HG03442 (cell line): Measurements from ENCODE around the gene CAPN2.
"Not testable (repeated sequence)": the region's sequence is repeated elsewhere in the genome, so short reads cannot be mapped to it uniquely, and the experiment has no call there.

Source experiments
- ATAC-seq: cut with Tn5 transposase; IDR thresholded peaks from one replicate; pipeline ENCODE4 v1.9.1; 2021; ENCODE audit warnings: mild to moderate bottlenecking, moderate library complexity; ENCODE audit not compliant: unreplicated experiment

CAPN2 gene

GRCh38 chr1:223738465-223739365, 26.4 kb downstream of the CAPN2 start:
- ATAC-seq: no peak

GRCh38 chr1:223739366-223740037, 27.2 kb downstream of the CAPN2 start:
- no peak for ATAC-seq

- ATAC-seq: not testable (repeated sequence)
Measured at GRCh38 chr1:223740038-223740736, 27.8 kb downstream of the CAPN2 start.

- no peak for ATAC-seq
Measured at GRCh38 chr1:223741861-223742260, 29.5 kb downstream of the CAPN2 start.

- ATAC-seq: no peak
Measured at GRCh38 chr1:223742856-223743517, 30.6 kb downstream of the CAPN2 start.

DNA sequence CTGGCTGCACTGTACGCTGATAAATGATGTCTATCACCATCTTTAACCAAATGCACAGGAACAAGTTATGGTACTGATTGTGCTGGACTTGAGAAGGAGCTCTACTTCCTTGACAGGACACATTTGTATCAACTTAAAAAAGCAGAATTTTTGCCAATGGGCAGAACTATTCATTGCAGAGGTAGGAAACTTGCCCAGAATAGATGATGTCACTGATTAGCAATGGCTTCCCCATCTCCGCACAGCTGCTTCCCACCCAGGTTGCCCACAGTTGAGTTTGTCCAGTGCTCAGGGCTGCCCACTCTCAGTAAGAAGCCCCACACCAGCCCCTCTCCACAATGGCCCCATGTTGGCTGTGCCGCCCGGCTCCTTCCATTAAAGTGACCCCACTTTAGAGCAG, 33.4 kb downstream of the CAPN2 start:
- ATAC-seq: no peak

DNA sequence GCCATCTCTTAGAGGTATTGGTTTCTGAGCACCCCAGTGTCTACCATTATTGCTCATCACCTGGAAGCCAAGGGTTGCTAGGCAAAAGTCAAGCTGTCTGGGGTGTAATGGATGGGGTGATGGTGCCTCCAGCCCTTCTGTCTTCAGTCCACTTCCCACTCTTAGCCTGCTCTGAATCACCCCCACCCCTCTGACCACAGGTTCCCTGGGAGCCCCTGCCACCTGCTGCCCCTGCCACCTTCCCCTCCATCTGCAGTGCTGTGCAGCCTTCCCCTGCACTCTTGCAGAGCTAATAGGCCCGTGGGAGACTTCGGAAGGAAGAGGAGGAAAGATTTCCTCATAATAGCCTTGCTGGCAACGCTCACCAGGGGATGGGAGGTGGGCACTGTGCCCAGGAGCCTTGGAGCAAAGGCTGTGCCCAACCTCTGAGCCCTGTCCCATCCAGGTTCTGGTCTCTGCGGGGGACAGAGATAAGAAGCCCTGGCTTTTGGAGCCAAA, 35.5 kb downstream of the CAPN2 start:
- ATAC-seq: peak; percentile 14

- peak; percentile 77 for ATAC-seq
Measured at GRCh38 chr1:223748405-223748772, 36.0 kb downstream of the CAPN2 start.

DNA sequence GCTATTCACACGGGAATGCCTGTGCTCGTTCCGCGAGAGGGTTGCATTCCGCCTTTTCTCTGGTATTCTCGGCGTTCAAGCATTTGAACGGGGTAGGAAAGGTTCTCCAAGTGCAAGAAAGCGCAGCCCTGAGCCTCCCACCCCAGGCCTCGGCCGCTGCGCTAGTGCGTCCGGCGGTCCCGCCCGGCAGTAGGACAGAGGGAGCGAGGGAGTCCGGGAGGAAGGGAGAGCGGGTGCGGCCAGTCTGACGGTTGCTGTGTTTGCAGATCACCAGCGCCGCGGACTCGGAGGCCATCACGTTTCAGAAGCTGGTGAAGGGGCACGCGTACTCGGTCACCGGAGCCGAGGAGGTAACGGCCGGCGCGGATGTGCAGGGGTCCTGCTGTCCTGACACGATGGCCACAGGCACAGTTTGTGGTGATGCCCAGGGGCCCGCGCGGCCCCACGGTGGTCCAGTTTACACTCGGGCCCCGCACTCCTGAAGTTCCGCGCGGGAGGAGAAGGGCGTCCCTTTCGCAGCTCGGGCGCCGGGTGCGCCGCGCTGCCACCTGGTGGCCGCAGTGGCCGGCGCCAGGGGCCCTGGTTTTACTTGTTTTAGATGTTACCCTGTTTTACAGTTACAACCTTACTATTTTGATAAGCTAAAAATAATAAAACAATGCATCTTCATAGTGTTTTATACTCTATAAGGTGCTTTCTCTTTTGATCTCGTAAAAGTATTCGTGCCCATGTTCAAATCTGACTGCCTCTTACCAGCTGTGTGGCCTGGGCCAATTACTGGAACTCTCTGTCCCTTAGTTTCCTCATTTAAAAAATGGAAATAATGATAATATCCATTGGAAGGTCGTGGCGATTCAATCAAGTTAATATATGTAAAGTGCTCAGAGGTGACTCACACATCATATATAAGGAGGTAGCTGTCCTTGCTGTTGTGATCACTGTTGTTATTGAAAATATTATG, 36.7 kb downstream of the CAPN2 start:
- ATAC-seq: peak; percentile 53

GRCh38 chr1:223750730-223751570, 38.6 kb downstream of the CAPN2 start:
- no peak for ATAC-seq

DNA sequence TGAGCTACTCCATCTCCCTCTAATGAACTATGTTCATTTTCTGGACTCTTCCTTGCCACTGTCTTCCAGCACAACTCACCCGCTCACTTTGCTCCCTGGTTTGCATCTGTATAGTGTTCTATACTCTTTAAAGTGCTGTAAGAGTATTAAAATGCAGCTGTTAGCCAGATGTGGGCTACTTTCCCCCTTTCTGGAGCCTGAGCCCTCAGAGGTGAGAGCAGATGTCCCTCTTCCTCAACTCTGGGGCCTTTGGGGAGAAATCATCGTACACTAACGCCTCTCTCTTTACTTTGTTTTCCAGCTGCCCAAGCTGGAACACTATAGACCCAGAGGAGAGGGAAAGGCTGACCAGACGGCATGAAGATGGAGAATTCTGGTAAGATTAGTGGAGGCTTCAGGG, 39.4 kb downstream of the CAPN2 start:
- ATAC-seq: no peak

GRCh38 chr1:223752721-223753515, 40.6 kb downstream of the CAPN2 start:
- no peak for ATAC-seq

GRCh38 chr1:223754681-223755431, 42.5 kb downstream of the CAPN2 start:
- ATAC-seq: no peak

DNA sequence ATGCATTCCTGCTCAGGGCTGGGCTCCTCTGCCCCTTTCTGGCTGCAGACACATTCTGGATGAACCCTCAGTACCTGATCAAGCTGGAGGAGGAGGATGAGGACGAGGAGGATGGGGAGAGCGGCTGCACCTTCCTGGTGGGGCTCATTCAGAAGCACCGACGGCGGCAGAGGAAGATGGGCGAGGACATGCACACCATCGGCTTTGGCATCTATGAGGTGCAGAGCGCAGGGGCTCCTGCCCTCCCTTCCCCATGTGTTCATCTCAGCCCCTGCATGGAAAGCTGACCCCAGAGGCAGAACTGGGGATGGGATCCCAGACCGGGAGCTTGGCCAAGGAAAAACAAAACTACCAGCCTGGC, 43.1 kb downstream of the CAPN2 start:
- ATAC-seq: no peak

GRCh38 chr1:223755992-223756775, 43.8 kb downstream of the CAPN2 start:
- no peak for ATAC-seq

- ATAC-seq: no peak
Measured at GRCh38 chr1:223756806-223757700, 44.7 kb downstream of the CAPN2 start.
